Neural cell (in vitro differentiated cells): Measurements from ENCODE around the gene RAB6A.

ENCODE experiments used
- CTCF ChIP-seq: fragments of 450-650 bp; IDR thresholded peaks from 2 replicates; pipeline ENCODE4 v1.5.1; 2014; ENCODE audit warnings: antibody characterized with exemption, mild to moderate bottlenecking, moderate library complexity; ENCODE audit not compliant: poor library complexity, severe bottlenecking
- EP300 ChIP-seq: fragments of 450-650 bp; conservative IDR thresholded peaks from 2 replicates; pipeline ENCODE4 v1.6.1; 2014; ENCODE audit warnings: antibody characterized with exemption, mild to moderate bottlenecking, moderate library complexity; ENCODE audit not compliant: poor library complexity, severe bottlenecking
- REST ChIP-seq: IDR thresholded peaks from 2 replicates; pipeline ENCODE4 v1.6.1; 2012; ENCODE audit warnings: borderline replicate concordance

- TF ChIP-seq CTCF (no peak), EP300 (no peak), REST (no peak)
These were observed 89.2 kb downstream of the RAB6A start for GRCh38 chr11:73671701-73672100.
